Measurements from ENCODE around the gene UBE2O.

DNA sequence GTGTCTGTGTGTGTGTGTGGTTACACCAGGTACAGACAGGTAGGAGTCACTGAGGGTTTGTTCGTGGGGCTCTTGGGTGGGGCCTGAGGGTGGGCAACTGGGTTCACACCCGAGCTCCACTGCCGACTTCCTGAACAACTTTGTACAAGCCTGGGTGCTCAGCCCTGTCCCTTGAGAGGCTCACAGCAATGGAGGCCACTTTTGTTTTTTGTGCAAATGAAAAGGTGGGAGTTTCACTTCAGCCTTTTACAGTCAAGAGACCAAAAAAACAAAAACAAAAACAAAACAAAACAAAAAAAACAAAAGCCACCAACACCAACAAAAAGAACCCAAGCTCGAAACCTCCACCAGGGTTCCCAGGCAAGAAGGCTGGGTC, 45.9 kb upstream of the UBE2O start:
- no peak for TF ChIP-seq GATA3 (IDR thresholded peaks at IDR 0.05; ENCODE audit: low read depth, low read length)
- no peak for TF ChIP-seq GATA2 (IDR thresholded peaks at IDR 0.05; ENCODE audit: low read depth, low read length)
